Panc1 (cell line): ENCODE data around the gene ZNF146.
"Not testable (repeated sequence)": the region's sequence is repeated elsewhere in the genome, so short reads cannot be mapped to it uniquely, and the experiment has no call there.

Experiments used
- POLR2AphosphoS5 ChIP-seq: IDR thresholded peaks from 2 replicates; pipeline ENCODE4 v1.6.1; 2012; ENCODE audit warnings: mild to moderate bottlenecking, low read depth, low read length, moderate library complexity
- SIN3A ChIP-seq: IDR thresholded peaks from 2 replicates; pipeline ENCODE4 v1.6.1; 2012; ENCODE audit warnings: low read depth, mild to moderate bottlenecking, low read length, moderate library complexity, borderline replicate concordance; ENCODE audit not compliant: insufficient read depth
- TF ChIP-seq, protein P1 (sequence below): fragments of 450-650 bp; IDR thresholded peaks from 2 replicates; pipeline ENCODE4 v1.5.1; 2017; ENCODE audit warnings: mild to moderate bottlenecking
- TF ChIP-seq, protein P2 (sequence below), 2 experiments: IDR thresholded peaks; 2 replicates each; pipeline ENCODE4 v1.6.1; 2011 to 2012; ENCODE audit warnings: low read depth in 2 of 2, control low read depth in 1 of 2, low read length in 1 of 2, mild to moderate bottlenecking in 1 of 2, moderate library complexity in 1 of 2; ENCODE audit not compliant: insufficient read depth in 1 of 2

- TF ChIP-seq, protein P1, sequence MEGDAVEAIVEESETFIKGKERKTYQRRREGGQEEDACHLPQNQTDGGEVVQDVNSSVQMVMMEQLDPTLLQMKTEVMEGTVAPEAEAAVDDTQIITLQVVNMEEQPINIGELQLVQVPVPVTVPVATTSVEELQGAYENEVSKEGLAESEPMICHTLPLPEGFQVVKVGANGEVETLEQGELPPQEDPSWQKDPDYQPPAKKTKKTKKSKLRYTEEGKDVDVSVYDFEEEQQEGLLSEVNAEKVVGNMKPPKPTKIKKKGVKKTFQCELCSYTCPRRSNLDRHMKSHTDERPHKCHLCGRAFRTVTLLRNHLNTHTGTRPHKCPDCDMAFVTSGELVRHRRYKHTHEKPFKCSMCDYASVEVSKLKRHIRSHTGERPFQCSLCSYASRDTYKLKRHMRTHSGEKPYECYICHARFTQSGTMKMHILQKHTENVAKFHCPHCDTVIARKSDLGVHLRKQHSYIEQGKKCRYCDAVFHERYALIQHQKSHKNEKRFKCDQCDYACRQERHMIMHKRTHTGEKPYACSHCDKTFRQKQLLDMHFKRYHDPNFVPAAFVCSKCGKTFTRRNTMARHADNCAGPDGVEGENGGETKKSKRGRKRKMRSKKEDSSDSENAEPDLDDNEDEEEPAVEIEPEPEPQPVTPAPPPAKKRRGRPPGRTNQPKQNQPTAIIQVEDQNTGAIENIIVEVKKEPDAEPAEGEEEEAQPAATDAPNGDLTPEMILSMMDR: not testable (repeated sequence)
- not testable (repeated sequence) for TF ChIP-seq POLR2AphosphoS5, SIN3A
- TF ChIP-seq, protein P2, sequence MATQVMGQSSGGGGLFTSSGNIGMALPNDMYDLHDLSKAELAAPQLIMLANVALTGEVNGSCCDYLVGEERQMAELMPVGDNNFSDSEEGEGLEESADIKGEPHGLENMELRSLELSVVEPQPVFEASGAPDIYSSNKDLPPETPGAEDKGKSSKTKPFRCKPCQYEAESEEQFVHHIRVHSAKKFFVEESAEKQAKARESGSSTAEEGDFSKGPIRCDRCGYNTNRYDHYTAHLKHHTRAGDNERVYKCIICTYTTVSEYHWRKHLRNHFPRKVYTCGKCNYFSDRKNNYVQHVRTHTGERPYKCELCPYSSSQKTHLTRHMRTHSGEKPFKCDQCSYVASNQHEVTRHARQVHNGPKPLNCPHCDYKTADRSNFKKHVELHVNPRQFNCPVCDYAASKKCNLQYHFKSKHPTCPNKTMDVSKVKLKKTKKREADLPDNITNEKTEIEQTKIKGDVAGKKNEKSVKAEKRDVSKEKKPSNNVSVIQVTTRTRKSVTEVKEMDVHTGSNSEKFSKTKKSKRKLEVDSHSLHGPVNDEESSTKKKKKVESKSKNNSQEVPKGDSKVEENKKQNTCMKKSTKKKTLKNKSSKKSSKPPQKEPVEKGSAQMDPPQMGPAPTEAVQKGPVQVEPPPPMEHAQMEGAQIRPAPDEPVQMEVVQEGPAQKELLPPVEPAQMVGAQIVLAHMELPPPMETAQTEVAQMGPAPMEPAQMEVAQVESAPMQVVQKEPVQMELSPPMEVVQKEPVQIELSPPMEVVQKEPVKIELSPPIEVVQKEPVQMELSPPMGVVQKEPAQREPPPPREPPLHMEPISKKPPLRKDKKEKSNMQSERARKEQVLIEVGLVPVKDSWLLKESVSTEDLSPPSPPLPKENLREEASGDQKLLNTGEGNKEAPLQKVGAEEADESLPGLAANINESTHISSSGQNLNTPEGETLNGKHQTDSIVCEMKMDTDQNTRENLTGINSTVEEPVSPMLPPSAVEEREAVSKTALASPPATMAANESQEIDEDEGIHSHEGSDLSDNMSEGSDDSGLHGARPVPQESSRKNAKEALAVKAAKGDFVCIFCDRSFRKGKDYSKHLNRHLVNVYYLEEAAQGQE (IDR thresholded peaks at IDR 0.05; ENCODE audit: insufficient read depth in 1 of 2, low read depth in 2 of 2, low read length in 1 of 2): not testable (repeated sequence)
Measured at GRCh38 chr19:36268081-36268480, 53.2 kb downstream of the ZNF146 start.
